ENCODE results near the gene GARIN5A. TPM values are rescaled to one million over a fixed set of nuclear protein-coding genes. Genes with fewer than 3 reads are reported as not detected.

GARIN5A gene
- total and polyA plus RNA-seq, 12 donors: 0.54 to 26.3 (median 2.0) TPM; not detected in 1

DNA sequence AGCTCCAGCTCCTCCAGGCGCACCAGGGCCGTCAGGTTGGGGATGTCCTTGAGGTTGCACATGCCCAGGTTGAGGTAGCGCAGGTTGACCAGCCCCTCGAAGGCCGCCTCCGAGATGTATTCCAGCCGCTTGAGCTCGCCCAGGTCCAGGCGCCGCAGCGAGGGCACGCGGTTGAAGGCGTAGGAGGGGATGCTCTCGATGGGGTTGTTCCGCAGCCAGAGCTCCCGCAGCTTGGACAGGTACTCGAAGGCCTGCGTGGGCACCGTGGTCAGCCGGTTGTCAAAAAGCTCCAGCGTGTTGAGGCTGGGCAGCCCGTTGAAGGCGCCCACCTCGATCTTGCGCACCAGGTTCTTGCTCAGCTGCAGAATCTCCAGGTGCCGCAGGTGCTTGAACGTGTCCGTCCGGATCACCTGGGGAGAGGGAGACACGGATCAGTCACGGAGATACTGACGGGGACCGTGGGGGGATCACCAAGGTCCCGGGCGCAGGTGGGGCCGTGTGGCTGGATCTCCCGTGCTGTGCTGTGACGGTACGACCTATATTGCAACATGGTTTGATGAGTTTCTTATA lies 42.4 kb upstream of the GARIN5A start:
- DNase-seq: no peak
- H3K27ac ChIP-seq: no peak overlapping the region
- H3K9me3 ChIP-seq (replicated peaks in 1 of 3): no peaks in the 10 kb centered on the region
- no peaks in the 10 kb centered on the region for H3K36me3 ChIP-seq (replicated peaks in 1 of 2)
- intact Hi-C loops (cut with DNase I): no loop called here
- no peaks in the 10 kb centered on the region for H3K27me3 ChIP-seq
- no peaks in the 10 kb centered on the region for H3K4me1 ChIP-seq (replicated peaks in 1 of 2)
- WGBS, 4 donors: 89 to 98% (median 93%) methylated on average over 16 to 40 of the region's 40 CpGs
- no peak overlapping the region for H3K4me3 ChIP-seq
- no peak for TF ChIP-seq POLR2A (IDR thresholded peaks at IDR 0.05)
- TF ChIP-seq, protein P1, sequence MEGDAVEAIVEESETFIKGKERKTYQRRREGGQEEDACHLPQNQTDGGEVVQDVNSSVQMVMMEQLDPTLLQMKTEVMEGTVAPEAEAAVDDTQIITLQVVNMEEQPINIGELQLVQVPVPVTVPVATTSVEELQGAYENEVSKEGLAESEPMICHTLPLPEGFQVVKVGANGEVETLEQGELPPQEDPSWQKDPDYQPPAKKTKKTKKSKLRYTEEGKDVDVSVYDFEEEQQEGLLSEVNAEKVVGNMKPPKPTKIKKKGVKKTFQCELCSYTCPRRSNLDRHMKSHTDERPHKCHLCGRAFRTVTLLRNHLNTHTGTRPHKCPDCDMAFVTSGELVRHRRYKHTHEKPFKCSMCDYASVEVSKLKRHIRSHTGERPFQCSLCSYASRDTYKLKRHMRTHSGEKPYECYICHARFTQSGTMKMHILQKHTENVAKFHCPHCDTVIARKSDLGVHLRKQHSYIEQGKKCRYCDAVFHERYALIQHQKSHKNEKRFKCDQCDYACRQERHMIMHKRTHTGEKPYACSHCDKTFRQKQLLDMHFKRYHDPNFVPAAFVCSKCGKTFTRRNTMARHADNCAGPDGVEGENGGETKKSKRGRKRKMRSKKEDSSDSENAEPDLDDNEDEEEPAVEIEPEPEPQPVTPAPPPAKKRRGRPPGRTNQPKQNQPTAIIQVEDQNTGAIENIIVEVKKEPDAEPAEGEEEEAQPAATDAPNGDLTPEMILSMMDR (IDR thresholded peaks at IDR 0.05): no peak

DNA sequence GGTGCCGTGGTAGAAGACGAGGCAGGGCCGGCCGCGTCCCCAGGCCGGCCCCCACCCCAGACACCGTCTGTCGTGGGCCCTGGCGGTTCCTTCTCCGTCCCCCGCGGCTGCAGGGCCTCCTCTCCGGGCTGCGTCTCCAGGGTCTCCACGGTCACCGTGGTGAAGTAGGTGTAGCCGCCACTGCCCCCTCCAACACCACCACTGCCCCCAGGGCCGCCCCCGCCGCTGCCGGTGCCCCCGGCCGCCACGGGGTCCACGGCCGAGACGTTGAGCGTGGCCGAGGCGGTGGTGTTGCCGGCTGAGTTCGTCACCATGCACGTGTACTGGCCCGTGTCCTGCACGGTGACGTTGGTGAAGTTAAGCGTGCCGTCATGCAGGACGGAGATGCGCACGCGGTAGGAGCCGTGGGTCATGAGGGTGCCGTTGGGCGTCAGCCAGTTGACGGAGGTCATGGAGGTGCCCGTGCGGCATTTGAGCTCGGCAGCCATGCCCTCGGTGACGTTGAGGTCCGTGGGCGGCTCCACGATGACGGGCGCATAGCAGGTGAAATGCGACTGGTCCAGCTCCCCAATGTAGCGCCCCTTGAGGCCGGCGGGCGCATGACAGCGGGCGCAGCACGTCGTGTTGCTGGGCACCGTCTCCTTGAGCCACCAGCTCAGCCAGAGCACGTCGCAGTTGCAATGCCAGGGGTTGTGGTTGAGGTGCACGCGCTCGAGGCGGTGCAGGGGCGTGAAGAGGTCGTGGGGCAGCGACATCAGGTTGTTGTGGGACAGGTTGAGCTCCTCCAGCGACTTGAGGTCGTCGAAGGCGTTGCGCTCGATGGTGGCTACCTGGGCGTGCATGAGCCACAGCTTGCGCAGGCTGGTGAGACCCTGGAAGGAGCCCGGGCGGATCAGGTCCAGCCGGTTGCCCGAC lies 41.7 kb upstream of the GARIN5A start:
- intact Hi-C loops (cut with DNase I): no loop called here
- H3K4me3 ChIP-seq: no peak overlapping the region
- H3K27ac ChIP-seq: no peak overlapping the region
- WGBS, 4 donors: 92 to 96% (median 94%) methylated on average over 41 to 87 of the region's 87 CpGs
- no peaks in the 10 kb centered on the region for H3K4me1 ChIP-seq (replicated peaks in 1 of 2)
- TF ChIP-seq, protein P1 (IDR thresholded peaks at IDR 0.05): no peak
- TF ChIP-seq POLR2A (IDR thresholded peaks at IDR 0.05): no peak
- no peak for DNase-seq
- H3K27me3 ChIP-seq: no peaks in the 10 kb centered on the region
- no peaks in the 10 kb centered on the region for H3K9me3 ChIP-seq (replicated peaks in 1 of 3)
- no peaks in the 10 kb centered on the region for H3K36me3 ChIP-seq (replicated peaks in 1 of 2)

DNA sequence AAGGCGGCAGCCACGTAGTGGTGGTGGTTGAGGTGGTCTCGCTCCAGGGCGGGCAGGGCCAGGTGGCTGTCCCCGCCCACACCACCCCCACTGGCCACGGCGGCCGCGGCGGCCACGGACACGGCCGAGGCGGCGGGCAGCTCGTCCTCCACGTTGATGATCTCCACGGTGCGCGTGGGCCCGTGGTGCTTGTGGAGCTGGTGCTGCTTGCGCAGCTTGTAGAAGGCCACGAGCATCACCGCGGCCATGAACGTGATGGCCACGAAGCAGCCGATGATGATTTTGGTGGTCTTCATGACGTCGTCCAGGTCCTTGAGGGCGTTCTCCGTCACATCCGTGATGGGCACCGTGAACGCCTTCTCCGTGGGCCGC lies 41.0 kb upstream of the GARIN5A start:
- TF ChIP-seq, protein P1 (IDR thresholded peaks at IDR 0.05): no peak
- H3K9me3 ChIP-seq (replicated peaks in 1 of 3): no peaks in the 10 kb centered on the region
- H3K4me3 ChIP-seq: no peak overlapping the region
- no peak overlapping the region for H3K27ac ChIP-seq
- intact Hi-C loops (cut with DNase I): no loop called here
- DNase-seq: no peak
- WGBS, 4 donors: 90 to 95% (median 92%) methylated on average over 8 to 37 of the region's 37 CpGs
- H3K36me3 ChIP-seq (replicated peaks in 1 of 2): no peaks in the 10 kb centered on the region
- H3K27me3 ChIP-seq: no peaks in the 10 kb centered on the region
- no peaks in the 10 kb centered on the region for H3K4me1 ChIP-seq (replicated peaks in 1 of 2)

DNA sequence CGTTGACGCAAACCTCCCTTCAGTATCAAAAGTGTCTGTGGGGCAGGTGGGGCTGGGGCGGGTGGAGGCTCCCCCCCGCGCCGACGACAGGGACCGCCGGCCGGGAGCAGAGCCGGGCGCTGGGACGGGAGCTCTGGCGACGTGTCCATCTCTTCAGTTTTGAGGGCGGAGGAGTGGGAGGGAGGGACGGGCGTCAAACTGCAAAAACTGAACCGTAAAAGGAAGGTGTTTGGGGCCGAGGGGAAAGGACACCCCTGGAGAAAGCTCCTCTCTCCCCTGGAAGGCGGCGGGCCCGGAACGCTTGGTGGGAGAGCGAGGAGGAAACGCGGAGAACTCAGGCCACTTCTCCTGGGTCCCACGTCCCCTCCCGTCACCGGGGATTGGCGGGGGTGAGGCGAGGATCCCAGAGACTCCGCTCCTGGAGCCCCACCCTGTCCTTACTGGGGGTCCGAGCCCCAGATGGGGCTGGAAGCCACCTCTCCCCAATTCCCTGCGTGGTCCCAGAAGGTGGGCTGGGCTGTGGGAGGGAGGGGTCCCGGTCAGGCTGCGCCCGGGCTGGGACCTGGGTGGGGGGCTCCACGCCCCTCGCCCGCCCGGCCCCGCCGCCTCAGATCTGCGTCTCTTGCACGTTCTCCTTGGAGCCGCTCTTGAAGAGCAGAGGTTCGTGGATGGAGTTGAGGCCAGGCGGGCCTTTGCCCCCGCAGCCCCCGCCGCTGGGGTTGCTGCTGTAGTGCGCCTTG lies 40.5 kb upstream of the GARIN5A start:
- 50 to 63% (median 56%) methylated on average over 32 to 53 of the region's 53 CpGs for WGBS, 4 donors
- no peak overlapping the region for H3K27ac ChIP-seq
- no peak for DNase-seq
- H3K36me3 ChIP-seq (replicated peaks in 1 of 2): no peaks in the 10 kb centered on the region
- H3K9me3 ChIP-seq (replicated peaks in 1 of 3): no peaks in the 10 kb centered on the region
- no peaks in the 10 kb centered on the region for H3K27me3 ChIP-seq
- TF ChIP-seq, protein P1 (IDR thresholded peaks at IDR 0.05): no peak
- no peak for TF ChIP-seq POLR2A (IDR thresholded peaks at IDR 0.05)
- H3K4me1 ChIP-seq (replicated peaks in 1 of 2): no peaks in the 10 kb centered on the region
- intact Hi-C loops (cut with DNase I): no loop called here
- H3K4me3 ChIP-seq: no peak overlapping the region

Data from adrenal gland (tissue), 12 donors.